AG09309 (cell line): ENCODE data around the gene KAT14.
"Not testable (repeated sequence)": the region's sequence is repeated elsewhere in the genome, so short reads cannot be mapped to it uniquely, and the experiment has no call there.

Experiments
- DNase-seq: peaks from one replicate; pipeline ENCODE4 v3.0.0-alpha.2; 2010; ENCODE audit warnings: low read depth
- H3K4me3 ChIP-seq: 2 replicates; pipeline ENCODE4 v1.5.1; 2011; ENCODE audit warnings: mild to moderate bottlenecking, low read depth, low read length, moderate library complexity; ENCODE audit not compliant: control insufficient read depth
- CTCF ChIP-seq: IDR thresholded peaks from 2 replicates; pipeline ENCODE4 v1.5.1; 2011; ENCODE audit warnings: mild to moderate bottlenecking, low read depth, low read length, inconsistent platforms; ENCODE audit not compliant: insufficient read depth, control insufficient read depth; ENCODE audit errors: missing control alignments

KAT14 gene

DNA sequence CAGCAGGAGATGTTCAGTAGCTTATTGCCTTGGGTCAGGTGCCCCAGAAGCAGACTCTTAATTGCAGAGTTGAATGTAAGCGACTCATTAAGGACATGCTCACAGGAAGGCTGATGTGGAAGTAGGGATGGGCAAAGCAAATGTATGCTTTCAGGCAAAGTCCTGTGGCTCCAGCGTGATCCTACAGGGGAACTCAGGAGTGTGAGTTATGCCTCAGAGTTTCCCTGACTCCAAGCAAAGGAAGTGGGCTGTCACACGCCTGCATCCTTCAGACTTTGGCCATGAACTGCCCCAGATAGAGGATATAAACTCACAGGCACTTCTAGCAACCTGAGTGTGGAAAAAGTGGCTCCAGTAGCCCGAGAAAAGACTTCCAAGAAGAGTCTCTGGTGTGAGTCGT is 85.7 kb downstream of the KAT14 start:
- H3K4me3 ChIP-seq = no peak overlapping the region
- no peak for TF ChIP-seq CTCF
- DNase-seq = no peak

- peak; percentile 1 for DNase-seq
- no peak for TF ChIP-seq CTCF
- H3K4me3 ChIP-seq = peak overlapping the region; percentile 8
Observed at GRCh38 chr20:18224968-18225568, 87.4 kb downstream of the KAT14 start.

DNA sequence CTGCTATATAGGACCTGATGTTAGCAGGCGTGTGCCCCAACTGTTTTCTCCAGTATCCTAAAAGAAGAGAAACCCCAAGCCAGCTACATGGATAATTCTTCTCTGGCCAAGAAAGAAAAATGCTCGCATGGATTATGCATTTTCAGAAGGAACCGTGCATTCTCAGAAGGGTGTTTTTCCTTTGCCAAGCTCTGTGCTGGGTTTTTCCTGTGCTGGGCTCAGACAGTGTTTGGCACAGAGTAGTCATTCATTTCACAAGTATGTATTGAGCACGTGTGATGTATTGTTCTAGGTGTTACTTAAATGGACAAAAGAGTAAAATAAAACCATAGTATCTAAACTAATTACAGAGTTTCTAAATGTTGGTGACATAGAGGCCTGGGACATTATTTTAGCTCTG is 88.0 kb downstream of the KAT14 start:
- no peak for TF ChIP-seq CTCF
- DNase-seq = no peak
- no peak overlapping the region for H3K4me3 ChIP-seq

- DNase-seq = not testable (repeated sequence)
Observed at GRCh38 chr20:18226741-18227140, 89.1 kb downstream of the KAT14 start.

GRCh38 chr20:18233408-18233943 is 95.8 kb downstream of the KAT14 start:
- no peak overlapping the region for H3K4me3 ChIP-seq
- DNase-seq = no peak
- TF ChIP-seq CTCF = no peak

More at GRCh38 chr20:18226741-18227140, 89.1 kb downstream of the KAT14 start:
- not testable (repeated sequence) for H3K4me3 ChIP-seq
